OCI-LY1 (cell line): ENCODE measurements around the gene STXBP2.

Experiments
- H2AFZ ChIP-seq: fragments of 200-600 bp; sonication (generic), shearing (Covaris generic); 2 replicates; pipeline ENCODE4 v1.6.0; 2014; ENCODE audit warnings: antibody characterized with exemption, mild to moderate bottlenecking, low read length
- H3F3A ChIP-seq: fragments of 200-600 bp; sonication (generic), shearing (Covaris generic); 2 replicates; pipeline ENCODE4 v1.6.0; 2014; ENCODE audit warnings: mild to moderate bottlenecking, antibody characterized with exemption, low read length, moderate library complexity; ENCODE audit not compliant: insufficient read depth
- H3K27ac ChIP-seq: fragments of 200-600 bp; sonication (generic); 2 replicates; pipeline ENCODE4 v1.5.1; 2014; ENCODE audit warnings: low read length, mixed run types, mild to moderate bottlenecking, low read depth; ENCODE audit not compliant: poor library complexity, severe bottlenecking
- H3K27me3 ChIP-seq: fragments of 200-600 bp; sonication (generic); 2 replicates; pipeline ENCODE4 v1.6.0; 2014; ENCODE audit warnings: antibody characterized with exemption, mild to moderate bottlenecking, low read length, moderate library complexity; ENCODE audit not compliant: insufficient read depth
- H3K36me3 ChIP-seq: fragments of 200-600 bp; sonication (generic); 2 replicates; pipeline ENCODE4 v1.6.1; 2014; ENCODE audit warnings: mild to moderate bottlenecking, antibody characterized with exemption, low read length, moderate library complexity, mixed read lengths; ENCODE audit not compliant: insufficient read depth
- H3K4me1 ChIP-seq: fragments of 200-600 bp; sonication (generic); 2 replicates; pipeline ENCODE4 v1.5.1; 2014; ENCODE audit warnings: mild to moderate bottlenecking, low read length, moderate library complexity; ENCODE audit not compliant: insufficient read depth, severe bottlenecking
- H3K4me2 ChIP-seq: fragments of 200-600 bp; sonication (generic), shearing (Covaris generic); 2 replicates; pipeline ENCODE4 v1.6.1; 2014; ENCODE audit warnings: low read length
- H3K4me3 ChIP-seq: fragments of 200-600 bp; sonication (generic); 2 replicates; pipeline ENCODE4 v1.5.1; 2014; ENCODE audit warnings: low read length, low read depth, mild to moderate bottlenecking, mixed read lengths; ENCODE audit not compliant: poor library complexity, severe bottlenecking
- H3K79me2 ChIP-seq: fragments of 200-600 bp; shearing (Covaris generic); 2 replicates; pipeline ENCODE4 v1.6.1; 2016; ENCODE audit warnings: mixed run types, low read length, mixed read lengths; ENCODE audit not compliant: insufficient read depth
- H3K9ac ChIP-seq: fragments of 200-600 bp; sonication (generic), shearing (Covaris generic); 2 replicates; pipeline ENCODE4 v1.6.1; 2014; ENCODE audit warnings: mild to moderate bottlenecking, low read length, mixed read lengths
- H3K9me2 ChIP-seq: fragments of 200-600 bp; sonication (generic), shearing (Covaris generic); 2 replicates; pipeline ENCODE4 v1.6.1; 2014; ENCODE audit warnings: low read depth, mild to moderate bottlenecking, low read length, mixed read lengths
- H3K9me3 ChIP-seq: fragments of 200-600 bp; shearing (Covaris generic); 2 replicates; pipeline ENCODE4 v1.6.1; 2014; ENCODE audit warnings: low read length, mixed read lengths
- H4K20me1 ChIP-seq: fragments of 200-600 bp; sonication (generic), shearing (Covaris generic); 2 replicates; pipeline ENCODE4 v1.6.0; 2016; ENCODE audit warnings: mild to moderate bottlenecking, low read length; ENCODE audit not compliant: insufficient read depth
- CTCF ChIP-seq: fragments of 200-600 bp; sonication (generic), shearing (Covaris generic); IDR thresholded peaks from 2 replicates; pipeline ENCODE4 v1.5.1; 2017; ENCODE audit warnings: mild to moderate bottlenecking, antibody characterized with exemption, low read length, moderate library complexity, mixed read lengths
- EZH2 ChIP-seq: fragments of 200-600 bp; sonication (generic), shearing (Covaris generic); IDR thresholded peaks from 2 replicates; pipeline ENCODE4 v1.8.0; 2017; ENCODE audit warnings: borderline replicate concordance, mixed run types, mild to moderate bottlenecking, antibody characterized with exemption, low read length, moderate library complexity, mixed read lengths

STXBP2 gene

GRCh38 chr19:7640803-7641202 lies 3.9 kb downstream of the STXBP2 start:
- no peaks in the 10 kb centered on the region for H4K20me1 ChIP-seq
- H3K4me1 ChIP-seq: peaks cover 13% of the 10 kb centered on the region
- no peaks in the 10 kb centered on the region for H3K27me3 ChIP-seq
- no peak overlapping the region for H3K27ac ChIP-seq
- no peak overlapping the region for H2AFZ ChIP-seq
- no peak overlapping the region for H3K4me2 ChIP-seq
- H3K79me2 ChIP-seq: no peaks in the 10 kb centered on the region
- no peak for TF ChIP-seq CTCF
- TF ChIP-seq EZH2: no peak
- no peaks in the 10 kb centered on the region; the same call in 1 of the 2 replicates for H3F3A ChIP-seq
- H3K4me3 ChIP-seq: no peak overlapping the region
- H3K36me3 ChIP-seq: peaks cover 9% of the 10 kb centered on the region
- no peak overlapping the region for H3K9ac ChIP-seq
- no peaks in the 10 kb centered on the region for H3K9me2 ChIP-seq
- no peaks in the 10 kb centered on the region for H3K9me3 ChIP-seq

- no peaks in the 10 kb centered on the region; the same call in 1 of the 2 replicates for H3F3A ChIP-seq
- peaks cover 11% of the 10 kb centered on the region for H3K4me1 ChIP-seq
- no peaks in the 10 kb centered on the region for H3K27me3 ChIP-seq
- peaks cover 12% of the 10 kb centered on the region for H3K36me3 ChIP-seq
- no peak overlapping the region for H3K27ac ChIP-seq
- no peak overlapping the region for H3K9ac ChIP-seq
- H3K4me2 ChIP-seq: no peak overlapping the region
- H3K9me3 ChIP-seq: no peaks in the 10 kb centered on the region
- H2AFZ ChIP-seq: no peak overlapping the region
- TF ChIP-seq CTCF: peak; percentile 25; the same call in 1 of the 2 replicates
- TF ChIP-seq EZH2: no peak
- no peaks in the 10 kb centered on the region for H4K20me1 ChIP-seq
- H3K4me3 ChIP-seq: no peak overlapping the region
- H3K79me2 ChIP-seq: no peaks in the 10 kb centered on the region
- no peaks in the 10 kb centered on the region for H3K9me2 ChIP-seq
Observed at GRCh38 chr19:7641290-7642276, 4.7 kb downstream of the STXBP2 start.

GRCh38 chr19:7642295-7643030 lies 5.6 kb downstream of the STXBP2 start:
- Histone ChIP-seq H2AFZ (no peak overlapping the region), H3K4me2 (no peak overlapping the region), H3K27ac (no peak overlapping the region), H3K79me2 (no peaks in the 10 kb centered on the region), H3K36me3 (peaks cover 21% of the 10 kb centered on the region), H4K20me1 (no peaks in the 10 kb centered on the region), H3K9ac (no peak overlapping the region), H3F3A (no peaks in the 10 kb centered on the region; the same call in 1 of the 2 replicates), H3K4me3 (no peak overlapping the region), H3K9me3 (no peaks in the 10 kb centered on the region), H3K9me2 (no peaks in the 10 kb centered on the region), H3K4me1 (peaks cover 8% of the 10 kb centered on the region), H3K27me3 (no peaks in the 10 kb centered on the region)
- TF ChIP-seq CTCF (no peak), EZH2 (no peak)
